PC-9 (cell line): ENCODE measurements around the gene AIG1. TPM values are rescaled to one million over a fixed set of nuclear protein-coding genes. Genes with fewer than 3 reads are reported as not detected.

Experiments
- BruUV-seq: library from RNA; stranded (reverse); fragments of 400-500 nt; replicated peaks from 2 replicates; lab custom pipeline; 2021; lab: Mats Ljungman, UMichigan
- CTCF ChIA-PET: fragments of 300-600 bp; sonication (Branson Sonifier 250); formaldehyde crosslinking; loops from one replicate; lab custom pipeline; 2022; ENCODE audit warnings: antibody characterized with exemption; lab: Charles Lee
- POLR2A ChIA-PET: fragments of 300-600 bp; sonication (Branson Sonifier 250); formaldehyde crosslinking; loops from one replicate; lab custom pipeline; 2022; ENCODE audit warnings: antibody characterized with exemption; ENCODE audit not compliant: unreplicated experiment; lab: Charles Lee
- DNase-seq, 2 experiments: peaks; one replicate each; pipeline versions ENCODE4 v3.0.0 to v3.0.0-alpha.2; 2015 to 2022; ENCODE audit warnings: mixed read lengths in 1 of 2
- H2AFZ ChIP-seq: fragments of 200-600 bp; sonication (generic); 2 replicates; pipeline ENCODE4 v1.8.1; 2017; ENCODE audit warnings: antibody characterized with exemption
- H3F3A ChIP-seq: fragments of 200-600 bp; sonication (generic); 2 replicates; pipeline ENCODE4 v1.8.1; 2017; ENCODE audit warnings: antibody characterized with exemption, mild to moderate bottlenecking, low read depth; ENCODE audit not compliant: insufficient read depth
- H3K27ac ChIP-seq: fragments of 200-600 bp; sonication (generic); 2 replicates; pipeline ENCODE4 v1.6.1; 2016; ENCODE audit warnings: mixed run types
- H3K27me3 ChIP-seq: fragments of 200-600 bp; sonication (generic); 2 replicates; pipeline ENCODE4 v1.6.1; 2016; ENCODE audit warnings: low read depth, mixed run types; ENCODE audit not compliant: insufficient read depth
- H3K36me3 ChIP-seq: fragments of 200-600 bp; sonication (generic); 2 replicates; pipeline ENCODE4 v1.6.1; 2016; ENCODE audit warnings: low read depth, mixed run types
- H3K4me1 ChIP-seq: fragments of 200-600 bp; sonication (generic); replicated peaks from 2 replicates; pipeline ENCODE4 v1.6.1; 2016; ENCODE audit warnings: mixed run types; ENCODE audit not compliant: insufficient read depth
- H3K4me2 ChIP-seq: fragments of 200-600 bp; sonication (generic); 2 replicates; pipeline ENCODE4 v1.6.1; 2017; ENCODE audit warnings: mixed run types
- H3K4me3 ChIP-seq: fragments of 200-600 bp; sonication (generic); 2 replicates; pipeline ENCODE4 v1.6.1; 2016; ENCODE audit warnings: mixed run types
- H3K79me2 ChIP-seq: fragments of 200-600 bp; sonication (generic); 2 replicates; pipeline ENCODE4 v1.6.1; 2017; ENCODE audit warnings: low read depth, mixed run types
- H3K9me2 ChIP-seq: fragments of 200-600 bp; sonication (generic); 2 replicates; pipeline ENCODE4 v1.8.1; 2017; ENCODE audit warnings: mild to moderate bottlenecking; ENCODE audit not compliant: insufficient read depth
- H3K9me3 ChIP-seq: fragments of 200-600 bp; sonication (generic); 2 replicates; pipeline ENCODE4 v1.8.1; 2016; ENCODE audit warnings: low read depth; ENCODE audit not compliant: insufficient read depth
- H4K20me1 ChIP-seq: fragments of 200-600 bp; sonication (generic); 2 replicates; pipeline ENCODE4 v1.8.1; 2017; ENCODE audit not compliant: insufficient read depth
- EZH2 ChIP-seq: fragments of 200-600 bp; sonication (generic); IDR thresholded peaks from 2 replicates; pipeline ENCODE4 v1.8.0; 2017; ENCODE audit warnings: antibody characterized with exemption, low read depth
- intact Hi-C: fragments of 100-400 bp; cut with micrococcal nuclease; formaldehyde crosslinking; loops from one replicate; pipeline ENCODE4 v1.10.0; 2022; ENCODE audit not compliant: unreplicated experiment
- total RNA-seq: library from RNA; stranded (reverse); gene quantifications from 2 replicates; pipeline ENCODE4 v1.2.3, GENCODE V29; 2021
- TF ChIP-seq, protein P1 (sequence below): fragments of 200-600 bp; sonication (generic); conservative IDR thresholded peaks from 2 replicates; pipeline ENCODE4 v1.6.1; 2017; ENCODE audit warnings: mixed run types, antibody characterized with exemption, mild to moderate bottlenecking, moderate library complexity

AIG1 gene
- total RNA-seq, 1 experiment from 2014 or later, result 37.7 TPM

DNA sequence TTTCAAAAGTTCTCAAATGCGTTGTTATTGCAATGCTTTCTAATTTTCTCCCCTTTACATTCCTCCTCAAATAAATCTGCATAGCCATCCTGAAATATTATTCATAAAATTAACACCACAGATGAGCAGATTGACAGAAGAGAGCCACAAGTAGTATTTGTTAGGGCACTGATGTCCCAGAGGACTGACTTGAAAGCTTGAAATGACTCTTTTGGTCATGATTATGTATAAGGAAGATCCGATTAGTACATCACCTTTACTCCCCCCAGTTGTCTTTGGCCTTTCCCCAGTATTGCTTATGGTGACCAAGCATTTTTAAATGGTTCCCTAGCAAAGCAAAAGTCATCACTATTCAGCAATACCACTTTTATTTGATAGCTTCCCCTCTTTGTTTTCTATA, 202.2 kb downstream of the AIG1 start:
- H3F3A ChIP-seq, result no peaks in the 10 kb centered on the region
- no peak for TF ChIP-seq EZH2
- TF ChIP-seq, protein P1, sequence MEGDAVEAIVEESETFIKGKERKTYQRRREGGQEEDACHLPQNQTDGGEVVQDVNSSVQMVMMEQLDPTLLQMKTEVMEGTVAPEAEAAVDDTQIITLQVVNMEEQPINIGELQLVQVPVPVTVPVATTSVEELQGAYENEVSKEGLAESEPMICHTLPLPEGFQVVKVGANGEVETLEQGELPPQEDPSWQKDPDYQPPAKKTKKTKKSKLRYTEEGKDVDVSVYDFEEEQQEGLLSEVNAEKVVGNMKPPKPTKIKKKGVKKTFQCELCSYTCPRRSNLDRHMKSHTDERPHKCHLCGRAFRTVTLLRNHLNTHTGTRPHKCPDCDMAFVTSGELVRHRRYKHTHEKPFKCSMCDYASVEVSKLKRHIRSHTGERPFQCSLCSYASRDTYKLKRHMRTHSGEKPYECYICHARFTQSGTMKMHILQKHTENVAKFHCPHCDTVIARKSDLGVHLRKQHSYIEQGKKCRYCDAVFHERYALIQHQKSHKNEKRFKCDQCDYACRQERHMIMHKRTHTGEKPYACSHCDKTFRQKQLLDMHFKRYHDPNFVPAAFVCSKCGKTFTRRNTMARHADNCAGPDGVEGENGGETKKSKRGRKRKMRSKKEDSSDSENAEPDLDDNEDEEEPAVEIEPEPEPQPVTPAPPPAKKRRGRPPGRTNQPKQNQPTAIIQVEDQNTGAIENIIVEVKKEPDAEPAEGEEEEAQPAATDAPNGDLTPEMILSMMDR, result no peak
- BruUV-seq, result no TSS peak
- CTCF ChIA-PET, result no interaction called here
- H3K27me3 ChIP-seq, result no peaks in the 10 kb centered on the region
- no peaks in the 10 kb centered on the region for H3K36me3 ChIP-seq
- H3K9me3 ChIP-seq, result no peaks in the 10 kb centered on the region
- H3K27ac ChIP-seq, result no peak overlapping the region
- POLR2A ChIA-PET, result no interaction called here
- H3K4me1 ChIP-seq, result no peaks in the 10 kb centered on the region; the same call in 1 of the 2 replicates
- no peaks in the 10 kb centered on the region for H4K20me1 ChIP-seq
- intact Hi-C loops, result no loop called here
- H3K4me2 ChIP-seq, result no peak overlapping the region
- DNase-seq, result no peak
- no peak overlapping the region for H2AFZ ChIP-seq
- H3K79me2 ChIP-seq, result no peaks in the 10 kb centered on the region
- no peak overlapping the region for H3K4me3 ChIP-seq
- no peaks in the 10 kb centered on the region for H3K9me2 ChIP-seq

DNA sequence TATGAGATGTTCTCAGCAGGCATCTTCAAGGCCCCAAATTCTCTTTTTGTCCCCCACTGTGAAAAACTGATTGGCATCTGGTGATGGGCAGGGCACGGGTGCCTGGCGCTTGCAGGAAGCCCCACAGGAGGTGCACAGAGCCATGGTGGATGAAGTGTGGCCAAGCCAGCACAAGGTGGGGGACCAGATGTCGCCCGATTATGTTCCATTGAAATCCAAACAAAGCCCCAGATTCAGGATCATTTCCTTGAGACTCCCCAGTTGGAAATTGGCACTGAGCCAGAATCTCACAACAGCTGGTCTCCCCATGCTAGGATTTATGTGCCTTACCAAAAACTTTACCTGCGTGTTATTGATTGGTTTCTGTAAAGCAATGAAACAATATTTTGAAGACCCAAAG, 203.7 kb downstream of the AIG1 start:
- DNase-seq, result no peak
- no peaks in the 10 kb centered on the region for H3K27me3 ChIP-seq
- TF ChIP-seq EZH2, result no peak
- H3K4me3 ChIP-seq, result no peak overlapping the region
- intact Hi-C loops, result no loop called here
- no TSS peak for BruUV-seq
- ChIA-PET CTCF (no interaction called here), POLR2A (no interaction called here)
- no peak overlapping the region for H2AFZ ChIP-seq
- no peaks in the 10 kb centered on the region for H3K9me2 ChIP-seq
- H3K4me1 ChIP-seq, result no peaks in the 10 kb centered on the region; the same call in 1 of the 2 replicates
- no peaks in the 10 kb centered on the region for H4K20me1 ChIP-seq
- no peaks in the 10 kb centered on the region for H3K36me3 ChIP-seq
- H3F3A ChIP-seq, result no peaks in the 10 kb centered on the region
- no peak overlapping the region for H3K4me2 ChIP-seq
- H3K27ac ChIP-seq, result no peak overlapping the region
- no peaks in the 10 kb centered on the region for H3K9me3 ChIP-seq
- H3K79me2 ChIP-seq, result no peaks in the 10 kb centered on the region

DNA sequence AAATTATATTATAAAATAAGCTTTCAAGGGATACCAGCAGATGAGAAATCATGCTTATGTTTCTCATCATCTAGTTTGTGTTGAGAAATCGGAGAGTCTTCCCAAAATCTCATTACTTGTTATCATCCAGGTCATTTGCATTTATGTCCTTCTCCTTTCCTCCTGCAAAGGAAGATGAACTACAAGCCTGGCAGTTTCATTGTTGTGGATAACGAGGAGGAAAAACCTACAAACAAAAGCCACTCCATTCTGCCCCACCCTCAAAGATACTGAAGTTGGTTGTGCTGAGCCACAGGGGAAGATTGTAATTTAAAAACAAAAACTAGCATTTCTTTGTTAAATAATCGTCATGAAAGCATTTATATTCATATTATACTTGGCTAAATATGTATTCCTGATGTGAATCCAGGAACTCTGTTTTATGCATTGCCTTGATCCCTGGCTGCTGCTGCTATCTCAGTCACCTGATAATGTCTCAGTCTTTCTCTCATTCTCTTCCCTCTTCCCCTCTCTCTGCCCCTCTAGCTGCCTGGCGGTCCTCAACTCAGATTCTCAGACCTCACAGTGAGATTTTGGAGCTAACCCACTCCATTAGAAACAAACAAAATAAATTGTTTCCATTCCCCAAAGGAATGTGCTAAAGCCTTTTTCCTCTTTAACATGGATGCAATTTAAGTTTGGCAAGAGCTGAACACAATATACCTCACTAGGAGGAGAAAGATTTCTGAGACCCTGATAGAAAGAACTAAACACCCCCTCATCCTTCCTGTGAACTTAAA, 204.5 kb downstream of the AIG1 start:
- H3K79me2 ChIP-seq, result no peaks in the 10 kb centered on the region
- intact Hi-C loops, result no loop called here
- no peaks in the 10 kb centered on the region for H3K27me3 ChIP-seq
- no peaks in the 10 kb centered on the region for H3K36me3 ChIP-seq
- no peaks in the 10 kb centered on the region; the same call in 1 of the 2 replicates for H3K4me1 ChIP-seq
- H3K27ac ChIP-seq, result no peak overlapping the region
- TF ChIP-seq, protein P1, result no peak
- no peak for TF ChIP-seq EZH2
- H3K4me3 ChIP-seq, result no peak overlapping the region
- H3K4me2 ChIP-seq, result no peak overlapping the region
- no peaks in the 10 kb centered on the region for H4K20me1 ChIP-seq
- DNase-seq, result no peak
- no peaks in the 10 kb centered on the region for H3K9me2 ChIP-seq
- ChIA-PET CTCF (no interaction called here), POLR2A (no interaction called here)
- H3K9me3 ChIP-seq, result no peaks in the 10 kb centered on the region
- BruUV-seq, result no TSS peak
- no peaks in the 10 kb centered on the region for H3F3A ChIP-seq
- H2AFZ ChIP-seq, result no peak overlapping the region

DNA sequence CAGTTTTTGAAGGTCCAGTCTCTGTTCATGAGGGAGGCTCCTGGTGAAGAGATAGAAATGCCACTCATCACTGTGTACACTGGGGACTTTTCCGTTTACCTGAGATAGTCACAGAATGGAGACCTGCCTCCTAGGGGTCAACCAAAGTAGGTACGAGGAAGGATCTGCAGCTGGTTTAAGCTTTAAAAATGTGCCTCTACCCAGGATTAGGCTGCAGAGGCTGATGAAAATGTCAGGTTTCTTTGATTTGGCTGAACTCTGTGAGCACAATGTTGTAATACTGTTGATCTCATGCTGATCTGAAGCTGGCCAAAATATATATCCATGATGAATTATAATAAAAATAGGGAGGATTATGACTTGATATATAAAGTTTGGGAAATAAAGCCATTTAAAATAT, 207.1 kb downstream of the AIG1 start:
- Histone ChIP-seq H2AFZ (no peak overlapping the region), H3K27ac (no peak overlapping the region), H3F3A (no peaks in the 10 kb centered on the region), H3K4me2 (no peak overlapping the region), H3K27me3 (no peaks in the 10 kb centered on the region), H3K36me3 (no peaks in the 10 kb centered on the region), H3K9me2 (no peaks in the 10 kb centered on the region), H4K20me1 (no peaks in the 10 kb centered on the region), H3K9me3 (no peaks in the 10 kb centered on the region), H3K79me2 (no peaks in the 10 kb centered on the region), H3K4me3 (no peak overlapping the region), H3K4me1 (no peaks in the 10 kb centered on the region)
- no TSS peak for BruUV-seq
- ChIA-PET POLR2A (no interaction called here), CTCF (no interaction called here)
- TF ChIP-seq, protein P1, result no peak
- TF ChIP-seq EZH2, result no peak
- DNase-seq, result no peak
- intact Hi-C loops, result no loop called here
